Kasumi-1 (cell line): ENCODE measurements around the gene UBALD1.

Source experiments
- DNase-seq, 2 experiments: peaks; one replicate each; lab custom pipeline; 2025; lab: John Stamatoyannopoulos, UW

UBALD1 gene

GRCh38 chr16:4614571-4615383 lies at the start of gene UBALD1:
Gene UBALD1 (minus strand): TSS chr16:4614888. CDS start chr16:4614797, 91 bp downstream.
- DNase-seq = peak; percentile 31 to 35

- DNase-seq = peak; percentile 56 to 67
Measured at GRCh38 chr16:4663777-4664465, 49.2 kb upstream of the UBALD1 start.

GRCh38 chr16:4663465-4663776 lies 48.7 kb upstream of the UBALD1 start:
- DNase-seq = no peak

- DNase-seq = no peak
Measured at GRCh38 chr16:4661661-4662060, 47.0 kb upstream of the UBALD1 start.

- DNase-seq = no peak
Measured at GRCh38 chr16:4660454-4661007, 45.8 kb upstream of the UBALD1 start.

GRCh38 chr16:4659363-4660353 lies 45.0 kb upstream of the UBALD1 start:
- no peak for DNase-seq

- no peak for DNase-seq
Measured at GRCh38 chr16:4656695-4657686, 42.3 kb upstream of the UBALD1 start.

- no peak for DNase-seq
Measured at GRCh38 chr16:4656221-4656620, 41.5 kb upstream of the UBALD1 start.

- DNase-seq = no peak
Measured at GRCh38 chr16:4655801-4656200, 41.1 kb upstream of the UBALD1 start.

- DNase-seq = no peak
Measured at GRCh38 chr16:4654964-4655590, 40.4 kb upstream of the UBALD1 start.

- DNase-seq = no peak
Measured at GRCh38 chr16:4654011-4654963, 39.6 kb upstream of the UBALD1 start.

- DNase-seq = no peak
Measured at GRCh38 chr16:4652561-4652960, 37.9 kb upstream of the UBALD1 start.

GRCh38 chr16:4651827-4652226 lies 37.1 kb upstream of the UBALD1 start:
- no peak for DNase-seq

GRCh38 chr16:4650443-4651074 lies 35.9 kb upstream of the UBALD1 start:
- DNase-seq = peak in 1 of 2 experiments; percentile 7

GRCh38 chr16:4649744-4650442 lies 35.2 kb upstream of the UBALD1 start:
- DNase-seq = no peak

- no peak for DNase-seq
Measured at GRCh38 chr16:4648917-4649316, 34.2 kb upstream of the UBALD1 start.

GRCh38 chr16:4647644-4647980 lies 32.9 kb upstream of the UBALD1 start:
- no peak for DNase-seq
